Heart left ventricle (tissue), 16 donors: ENCODE data around the gene SEC62. TPM values are rescaled to one million over a fixed set of nuclear protein-coding genes. Genes with fewer than 3 reads are reported as not detected.
A peak's percentile ranks its signal among the peaks of the same experiment; 100 is the strongest.

Source experiments
- ATAC-seq, 4 donors: fragments of 200-7000 bp; cut with Tn5 transposase; one replicate each; pipeline ENCODE4 v1.9.1; 2020 to 2022; ENCODE audit warnings: moderate library complexity in 4 of 4, mild to moderate bottlenecking in 3 of 4, moderate number of reproducible peaks in 1 of 4
- DNase-seq, 5 donors: peaks; one replicate each; pipeline ENCODE4 v3.0.0-alpha.2; 2020
- H3K27ac ChIP-seq, 12 donors: fragments of 200-600 bp; sonication (generic) in 4 of 12; one replicate each; pipeline versions ENCODE4 v1.5.0 to v1.8.0; 2016 to 2022; ENCODE audit warnings: mild to moderate bottlenecking in 2 of 12
- H3K27me3 ChIP-seq, 9 donors: fragments of 200-600 bp; sonication (generic) in 2 of 9; one replicate each; pipeline versions ENCODE4 v1.5.1 to v1.8.0; 2016 to 2022; ENCODE audit warnings: mild to moderate bottlenecking in 3 of 9
- H3K36me3 ChIP-seq, 9 donors: fragments of 200-600 bp; sonication (generic) in 2 of 9; one replicate each; pipeline versions ENCODE4 v1.5.0 to v1.8.0; 2018 to 2022; ENCODE audit warnings: mild to moderate bottlenecking in 2 of 9
- H3K4me1 ChIP-seq, 12 donors: fragments of 200-600 bp; sonication (generic) in 4 of 12; one replicate each; pipeline versions ENCODE4 v1.5.0 to v1.8.0; 2016 to 2022; ENCODE audit warnings: mild to moderate bottlenecking in 3 of 12
- H3K4me3 ChIP-seq, 12 donors: fragments of 200-600 bp; sonication (generic) in 4 of 12; one replicate each; pipeline versions ENCODE4 v1.5.0 to v1.8.0; 2017 to 2022; ENCODE audit warnings: mild to moderate bottlenecking in 9 of 12, moderate library complexity in 4 of 12
- H3K9me3 ChIP-seq, 12 donors: fragments of 200-600 bp; sonication (generic) in 4 of 12; one replicate each; pipeline versions ENCODE4 v1.5.0 to v1.8.0; 2016 to 2022; ENCODE audit warnings: mild to moderate bottlenecking in 1 of 12
- CTCF ChIP-seq, 12 donors: fragments of 200-600 bp; sonication (generic) in 4 of 12; IDR thresholded peaks; one replicate each; pipeline versions ENCODE4 v1.5.0 to v1.8.0; 2018 to 2022; ENCODE audit warnings: antibody characterized with exemption in 12 of 12, mild to moderate bottlenecking in 5 of 12
- POLR2A ChIP-seq, 2 donors: fragments of 450-650 bp; IDR thresholded peaks; one replicate each; pipeline ENCODE4 v1.6.1; 2017; ENCODE audit warnings: antibody characterized with exemption in 2 of 2, mild to moderate bottlenecking in 2 of 2, moderate library complexity in 2 of 2
- WGBS, 4 donors: extraction: QIAGEN DNeasy Blood & Tissue Kit in 2 of 4; methylation state at CpG; one replicate each; pipeline versions ENCODE4 v1.1.5 to v1.1.7; 2013 to 2018; 5-methylcytosine and 5-hydroxymethylcytosine counted together
- intact Hi-C, 10 donors: fragments of 100-400 bp; cut with DNase I; formaldehyde crosslinking; loops; one replicate each; pipeline versions ENCODE4 v1.11.1 to v1.14.2; 2022
- polyA plus RNA-seq, 2 donors: library from polyadenylated mRNA; stranded (reverse); fragments of 200-250 nt; gene quantifications; one replicate each; pipeline ENCODE4 v1.2.3, GENCODE V29; 2013
- total RNA-seq, 9 donors: library from RNA; depleted of rRNA in 2 of 9; stranded (reverse); fragments of >200 nt in 2 of 9; fragmentation: NEBNext Ultra II Directional in 3 of 9; extraction: Animal tissue kit (Norgen Biotek cat#: 25700) in 3 of 9; gene quantifications; one replicate each; pipeline versions ENCODE4 v1.1.0 to v1.2.4, GENCODE V29; 2016 to 2023
- donor health status: ischemic (EF 13 %, LVEDD 7.1; RV severe dilation, severe dysfunction).
- donor health status: healthy with polysubstance abuse.
- donor health status: DM: no; HTN: yes; CAD: no.
- donor health status: DM: no; HTN: no; CAD: no.
- donor health status: ischemic (EF 25% LVEDD 6.9; RV normal size, moderate dysfunction).
- donor health status: ischemic (EF 25% LVEDD 5.7; RV mildly dilated, moderate dysfunction).
- donor health status: healthy.
- donor health status: DM: yes; HTN: yes; CAD: no.
- donor health status: ischemic (EF 35%, LVEDD 5.7; RV mildly dilated, moderate dysfunction).
- donor health status: nonischemic (EF 11% LVEDD 7.7; RV severe dilation, severe dysfunction).
- donor health status: DM: yes; HTN: yes; CAD: no.
- donor health status: PGD.
- donor health status: ischemic (EF 29% LVEDD 5.4; RV normal size, mild dysfunction).
- donor health status: nonischemic (EF 23%, LVEDD 6.1; RV moderate dilation, normal function).

The SEC62 gene
- total and polyA plus RNA-seq, 11 donors = 29.5 to 104 (median 71.1) TPM

GRCh38 chr3:170040418-170040817, 73.8 kb downstream of the SEC62 start:
- ATAC-seq = no peak
- Histone ChIP-seq H3K27ac (no peak overlapping the region), H3K36me3 (no peaks in the 10 kb centered on the region), H3K27me3 (peaks cover 0 to 34% (median 14%) of the 10 kb centered on the region in 9 donors), H3K4me3 (no peak overlapping the region), H3K4me1 (peaks cover 0 to 23% (median 10%) of the 10 kb centered on the region in 12 donors), H3K9me3 (no peaks in the 10 kb centered on the region)
- no peak for DNase-seq
- TF ChIP-seq CTCF (IDR thresholded peaks at IDR 0.05) (no peak), POLR2A (IDR thresholded peaks at IDR 0.05) (no peak)
- 41 to 55% (median 44%) methylated on average over 8 of the region's 8 CpGs for WGBS, 4 donors
- intact Hi-C loops = loop anchor here in 1 of 10 donors (10.0 kb wide), 1 partner anchor 176 kb away; the partner anchor contains the start of gene LRRC31

DNA sequence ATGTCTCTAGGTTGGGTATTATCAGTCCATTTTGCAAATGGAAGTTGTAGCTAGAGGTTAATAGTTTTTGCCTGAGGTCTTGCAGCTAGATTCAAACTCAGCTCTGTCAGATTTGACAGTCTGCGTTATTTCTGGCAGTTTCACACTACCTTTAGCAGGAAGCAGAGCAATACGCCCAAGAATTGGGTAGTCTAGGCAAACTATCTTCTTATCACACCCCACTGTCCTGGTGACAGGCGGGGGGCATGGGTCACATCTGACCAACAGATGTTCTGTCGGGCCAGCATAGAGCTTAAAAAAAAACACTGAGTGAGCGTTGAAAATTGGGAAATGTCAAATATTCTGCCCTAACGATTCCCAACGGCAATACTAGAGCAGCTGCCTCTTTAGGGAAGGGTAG, 76.9 kb downstream of the SEC62 start:
- ATAC-seq = no peak
- 74 to 77% (median 75%) methylated on average over 7 of the region's 7 CpGs for WGBS, 4 donors

GRCh38 chr3:170044271-170044670, 77.7 kb downstream of the SEC62 start:
- H3K27ac ChIP-seq = peak overlapping the region in 1 of 12 donors; percentile 92
- peaks cover 0 to 10% (median 0%) of the 10 kb centered on the region in 12 donors for H3K4me1 ChIP-seq
- peak overlapping the region in 1 of 12 donors; percentile 7 for H3K4me3 ChIP-seq
- intact Hi-C loops = loop anchor here in 1 of 10 donors (10.0 kb wide), 1 partner anchor 179 kb away; the partner anchor contains the start of gene LRRC31
- no peaks in the 10 kb centered on the region for H3K9me3 ChIP-seq
- ATAC-seq (peak in 1 of 4 donors; percentile 30), DNase-seq (no peak)
- peaks cover 0 to 5% (median 0%) of the 10 kb centered on the region in 9 donors for H3K27me3 ChIP-seq
- TF ChIP-seq CTCF (IDR thresholded peaks at IDR 0.05) (no peak), POLR2A (IDR thresholded peaks at IDR 0.05) (no peak)
- 83 to 91% (median 90%) methylated on average over 8 of the region's 8 CpGs for WGBS, 4 donors
- no peaks in the 10 kb centered on the region for H3K36me3 ChIP-seq

More for the DNA sequence above, 76.9 kb downstream of the SEC62 start:
- peaks cover 0 to 15% (median 3%) of the 10 kb centered on the region in 12 donors for H3K4me1 ChIP-seq
- TF ChIP-seq CTCF (IDR thresholded peaks at IDR 0.05) = no peak
- TF ChIP-seq POLR2A (IDR thresholded peaks at IDR 0.05) = no peak
- H3K4me3 ChIP-seq = no peak overlapping the region
- H3K9me3 ChIP-seq = no peaks in the 10 kb centered on the region
- intact Hi-C loops = loop anchor here in 1 of 10 donors (10.0 kb wide), 1 partner anchor 179 kb away; the partner anchor contains the start of gene LRRC31
- H3K27ac ChIP-seq = no peak overlapping the region
- H3K36me3 ChIP-seq = no peaks in the 10 kb centered on the region
- no peak for DNase-seq
- peaks cover 0 to 12% (median 4%) of the 10 kb centered on the region in 9 donors for H3K27me3 ChIP-seq

DNA sequence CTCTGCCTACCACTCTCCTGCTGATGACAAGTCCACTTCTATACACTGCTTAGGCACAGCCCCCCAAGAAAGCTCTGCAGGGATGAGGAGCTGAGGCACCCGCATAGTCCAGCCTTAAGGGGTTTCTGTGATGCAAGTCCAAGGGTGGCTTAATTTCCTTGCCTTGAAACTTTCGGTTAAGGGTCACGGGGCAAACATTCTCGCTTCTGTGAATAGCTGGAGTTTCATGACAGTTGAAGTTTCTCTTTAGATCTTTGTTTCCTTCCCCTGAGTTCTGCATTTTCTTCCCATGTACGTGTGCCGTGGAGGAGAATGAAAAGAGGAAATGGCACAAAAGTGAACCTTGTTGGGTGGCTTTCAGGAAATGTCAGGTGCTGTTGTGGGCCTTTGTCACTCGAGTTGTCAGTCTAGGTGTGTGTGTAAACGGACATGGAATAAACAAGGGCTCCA, 78.2 kb downstream of the SEC62 start:
- DNase-seq (no peak), ATAC-seq (peak in 1 of 4 donors; percentile 29)
- 78 to 85% (median 81%) methylated on average over 8 of the region's 8 CpGs for whole genome bisulfite sequencing, 4 donors
- peaks cover 0 to 4% (median 0%) of the 10 kb centered on the region in 9 donors for H3K27me3 ChIP-seq
- H3K9me3 ChIP-seq = no peaks in the 10 kb centered on the region
- intact Hi-C loops = loop anchor here in 1 of 10 donors (10.0 kb wide), 1 partner anchor 180 kb away; the partner anchor contains the start of gene LRRC31
- H3K27ac ChIP-seq = peak overlapping the region in 1 of 12 donors; percentile 92
- TF ChIP-seq POLR2A (IDR thresholded peaks at IDR 0.05) (no peak), CTCF (IDR thresholded peaks at IDR 0.05) (no peak)
- H3K4me1 ChIP-seq = peaks cover 0 to 10% (median 1%) of the 10 kb centered on the region in 12 donors
- no peaks in the 10 kb centered on the region for H3K36me3 ChIP-seq
- H3K4me3 ChIP-seq = peak overlapping the region in 1 of 12 donors; percentile 7
